Right lobe of liver (tissue), 4 donors: ENCODE data around the gene CGRRF1.

Source experiments
- POLR2A ChIP-seq: fragments of 450-650 bp; IDR thresholded peaks from one replicate; pipeline ENCODE4 v1.6.1; 2017; ENCODE audit warnings: antibody characterized with exemption, mild to moderate bottlenecking
- TF ChIP-seq, protein P1 (sequence below), 4 donors: fragments of 200-600 bp in 3 of 4; fragments of 450-650 bp in 1 of 4; IDR thresholded peaks; one replicate each; pipeline versions ENCODE4 v1.5.1 to v1.8.0; 2016 to 2022; ENCODE audit warnings: antibody characterized with exemption in 4 of 4, mild to moderate bottlenecking in 2 of 4
- donor health status: DM: no; HTN: no; CAD: no.
- donor health status: DM: no; HTN: no; CAD: no.
- donor health status: DM: no; HTN: yes; CAD: no.

DNA sequence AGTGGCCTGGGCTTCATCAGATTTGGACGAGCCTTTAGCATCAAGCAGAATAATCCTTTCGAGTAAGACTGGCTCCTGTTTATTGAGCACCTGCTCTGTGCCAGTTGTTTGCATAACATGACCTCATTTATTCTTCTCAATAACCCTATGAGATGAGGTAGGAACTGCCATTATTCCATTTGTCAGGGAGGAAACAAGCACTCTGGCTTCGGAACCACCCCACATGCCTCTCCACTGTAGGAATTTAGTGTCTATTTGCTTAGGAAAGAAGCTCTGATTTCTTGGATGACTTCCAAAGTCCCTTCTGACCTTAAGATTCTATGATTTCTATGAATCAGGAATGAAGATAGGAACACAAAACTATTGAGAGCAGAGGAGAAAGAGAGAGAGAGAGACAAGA lies 68.3 kb downstream of the CGRRF1 start:
- TF ChIP-seq, protein P1, sequence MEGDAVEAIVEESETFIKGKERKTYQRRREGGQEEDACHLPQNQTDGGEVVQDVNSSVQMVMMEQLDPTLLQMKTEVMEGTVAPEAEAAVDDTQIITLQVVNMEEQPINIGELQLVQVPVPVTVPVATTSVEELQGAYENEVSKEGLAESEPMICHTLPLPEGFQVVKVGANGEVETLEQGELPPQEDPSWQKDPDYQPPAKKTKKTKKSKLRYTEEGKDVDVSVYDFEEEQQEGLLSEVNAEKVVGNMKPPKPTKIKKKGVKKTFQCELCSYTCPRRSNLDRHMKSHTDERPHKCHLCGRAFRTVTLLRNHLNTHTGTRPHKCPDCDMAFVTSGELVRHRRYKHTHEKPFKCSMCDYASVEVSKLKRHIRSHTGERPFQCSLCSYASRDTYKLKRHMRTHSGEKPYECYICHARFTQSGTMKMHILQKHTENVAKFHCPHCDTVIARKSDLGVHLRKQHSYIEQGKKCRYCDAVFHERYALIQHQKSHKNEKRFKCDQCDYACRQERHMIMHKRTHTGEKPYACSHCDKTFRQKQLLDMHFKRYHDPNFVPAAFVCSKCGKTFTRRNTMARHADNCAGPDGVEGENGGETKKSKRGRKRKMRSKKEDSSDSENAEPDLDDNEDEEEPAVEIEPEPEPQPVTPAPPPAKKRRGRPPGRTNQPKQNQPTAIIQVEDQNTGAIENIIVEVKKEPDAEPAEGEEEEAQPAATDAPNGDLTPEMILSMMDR (IDR thresholded peaks at IDR 0.05) = no peak
- no peak for TF ChIP-seq POLR2A
